Fibroblast of lung (primary cell): ENCODE measurements around the gene IDE. TPM values are rescaled to one million over a fixed set of nuclear protein-coding genes. Genes with fewer than 3 reads are reported as not detected.

Experiments used
- DNase-seq, 2 donors: peaks; one replicate each; pipeline versions ENCODE4 v3.0.0 to v3.0.0-alpha.2; 2010; ENCODE audit warnings: low read depth in 2 of 2
- H2AFZ ChIP-seq: 2 replicates; pipeline ENCODE4 v1.5.1; 2012; ENCODE audit warnings: low read length, control low read depth, inconsistent platforms
- H3K27ac ChIP-seq: 2 replicates; pipeline ENCODE4 v1.5.1; 2011; ENCODE audit warnings: low read length, control low read depth; ENCODE audit not compliant: insufficient read depth
- H3K27me3 ChIP-seq: 2 replicates; pipeline ENCODE4 v1.5.1; 2011; ENCODE audit warnings: mild to moderate bottlenecking, low read length; ENCODE audit not compliant: control insufficient read depth, insufficient read depth
- H3K36me3 ChIP-seq: 2 replicates; pipeline ENCODE4 v1.5.1; 2011; ENCODE audit warnings: low read length; ENCODE audit not compliant: control insufficient read depth, insufficient read depth
- H3K4me1 ChIP-seq: 2 replicates; pipeline ENCODE4 v1.5.1; 2011; ENCODE audit warnings: low read length; ENCODE audit not compliant: control insufficient read depth, insufficient read depth; ENCODE audit errors: extremely low read depth
- H3K4me2 ChIP-seq: 2 replicates; pipeline ENCODE4 v1.5.1; 2011; ENCODE audit warnings: low read length, control low read depth; ENCODE audit not compliant: insufficient read depth; ENCODE audit errors: extremely low read depth
- H3K4me3 ChIP-seq, 4 experiments: fragments of 200-600 bp in 1 of 4; sonication (generic) in 1 of 4; replicated peaks in 1 of 4; 2 replicates each; pipeline ENCODE4 v1.5.1; 2011 to 2016; ENCODE audit warnings: low read length in 4 of 4, low read depth in 3 of 4, mild to moderate bottlenecking in 3 of 4, control low read depth in 2 of 4, inconsistent platforms in 1 of 4, mixed read lengths in 1 of 4; ENCODE audit not compliant: insufficient read depth in 1 of 4; ENCODE audit errors: control extremely low read depth in 1 of 4
- H3K79me2 ChIP-seq: 2 replicates; pipeline ENCODE4 v1.5.1; 2012; ENCODE audit warnings: mild to moderate bottlenecking, low read length, inconsistent platforms; ENCODE audit not compliant: control insufficient read depth, insufficient read depth
- H3K9ac ChIP-seq: 2 replicates; pipeline ENCODE4 v1.5.1; 2011; ENCODE audit warnings: mild to moderate bottlenecking, low read length, control low read depth; ENCODE audit not compliant: insufficient read depth
- H3K9me3 ChIP-seq: 2 replicates; pipeline ENCODE4 v1.5.1; 2012; ENCODE audit warnings: low read depth, low read length; ENCODE audit not compliant: control insufficient read depth, insufficient read depth
- H4K20me1 ChIP-seq: 2 replicates; pipeline ENCODE4 v1.5.1; 2011; ENCODE audit warnings: low read length; ENCODE audit not compliant: control insufficient read depth, insufficient read depth; ENCODE audit errors: extremely low read depth
- EZH2 ChIP-seq: IDR thresholded peaks from 2 replicates; pipeline ENCODE4 v1.5.1; 2012; ENCODE audit warnings: low read length, control low read depth, mild to moderate bottlenecking; ENCODE audit errors: missing control alignments
- polyA plus RNA-seq, 2 donors: library from polyadenylated mRNA; depleted of rRNA in 1 of 2; stranded (reverse) in 1 of 2; unstranded in 1 of 2; fragments of >200 nt; gene quantifications; 2 replicates each; pipeline ENCODE4 v1.2.1, GENCODE V29; 2011 to 2012; ENCODE audit warnings: missing spikeins in 1 of 2
- total RNA-seq: library from RNA; depleted of rRNA; stranded (reverse); fragments of >200 nt; gene quantifications from 2 replicates; pipeline ENCODE4 v1.2.1, GENCODE V29; 2014
- TF ChIP-seq, protein P1 (sequence below), 2 donors: IDR thresholded peaks in 1 of 2; conservative IDR thresholded peaks in 1 of 2; 1 replicate in 1 of 2; 2 replicates in 1 of 2; pipeline ENCODE4 v1.5.1; 2011 to 2012; ENCODE audit warnings: low read length in 2 of 2, control low read depth in 1 of 2, inconsistent platforms in 1 of 2, low read depth in 1 of 2, mild to moderate bottlenecking in 1 of 2

Gene IDE
- total and polyA plus RNA-seq, 2 donors (not counting 1 experiment from before 2014, with no cell fraction given) = 21.3 to 24.5 TPM

DNA sequence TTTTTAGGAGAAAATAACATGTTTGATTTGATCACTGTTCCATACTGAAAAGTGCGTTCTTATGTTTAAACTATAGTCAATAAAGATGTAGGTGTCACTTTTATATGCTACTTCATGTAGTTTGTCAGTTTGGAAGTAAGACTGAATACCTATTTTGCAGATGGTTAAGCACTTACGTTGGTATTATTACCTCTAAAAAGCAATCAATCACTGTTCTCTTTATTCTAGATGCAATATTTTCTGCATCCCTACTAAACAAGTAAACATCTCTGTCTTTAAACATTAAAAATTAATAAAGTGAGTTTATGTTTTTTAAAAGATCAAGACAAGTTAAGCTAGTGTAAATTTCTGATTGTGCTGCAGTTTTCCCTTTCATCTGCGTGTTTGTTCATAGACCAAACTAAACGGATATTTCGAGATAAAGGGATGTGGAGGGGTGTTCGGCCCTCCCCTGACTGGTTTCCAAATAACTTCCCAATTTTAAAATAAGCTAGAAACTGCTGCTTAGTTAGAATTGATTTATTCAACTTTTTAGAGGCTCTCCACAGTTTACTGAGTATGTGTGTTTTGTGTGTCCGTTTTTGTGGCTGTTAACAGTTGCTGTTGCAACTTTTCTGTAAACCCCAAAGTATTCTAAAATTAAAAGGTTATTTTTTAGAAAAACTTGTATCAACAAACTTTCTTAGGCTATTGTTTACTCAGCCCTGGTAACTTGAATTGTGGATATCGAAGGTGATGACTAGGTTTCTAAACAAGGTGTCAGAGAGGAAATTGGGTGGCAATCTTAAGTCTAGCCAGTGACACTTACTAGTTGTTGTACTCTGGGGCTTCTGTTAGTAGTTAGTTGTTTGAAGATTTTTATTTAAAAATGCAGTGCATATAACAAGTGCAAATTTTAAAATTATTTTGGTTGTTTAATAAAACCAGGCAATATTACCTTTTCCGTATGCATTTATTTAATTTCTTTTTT lies 20.0 kb upstream of the IDE start:
- no peaks in the 10 kb centered on the region for H3K36me3 ChIP-seq
- H3K9ac ChIP-seq = peak overlapping the region; percentile 78
- H3K79me2 ChIP-seq = peaks cover 60% of the 10 kb centered on the region
- H3K4me3 ChIP-seq = peak overlapping the region; percentile 73 to 97 (median 92)
- no peaks in the 10 kb centered on the region for H4K20me1 ChIP-seq
- peak overlapping the region; percentile 90 for H3K27ac ChIP-seq
- DNase-seq = no peak
- H3K4me1 ChIP-seq = peaks cover 6% of the 10 kb centered on the region
- H2AFZ ChIP-seq = peak overlapping the region; percentile 70
- no peaks in the 10 kb centered on the region for H3K27me3 ChIP-seq
- no peaks in the 10 kb centered on the region for H3K9me3 ChIP-seq
- H3K4me2 ChIP-seq = peak overlapping the region; percentile 92
- no peak for TF ChIP-seq EZH2
- TF ChIP-seq, protein P1, sequence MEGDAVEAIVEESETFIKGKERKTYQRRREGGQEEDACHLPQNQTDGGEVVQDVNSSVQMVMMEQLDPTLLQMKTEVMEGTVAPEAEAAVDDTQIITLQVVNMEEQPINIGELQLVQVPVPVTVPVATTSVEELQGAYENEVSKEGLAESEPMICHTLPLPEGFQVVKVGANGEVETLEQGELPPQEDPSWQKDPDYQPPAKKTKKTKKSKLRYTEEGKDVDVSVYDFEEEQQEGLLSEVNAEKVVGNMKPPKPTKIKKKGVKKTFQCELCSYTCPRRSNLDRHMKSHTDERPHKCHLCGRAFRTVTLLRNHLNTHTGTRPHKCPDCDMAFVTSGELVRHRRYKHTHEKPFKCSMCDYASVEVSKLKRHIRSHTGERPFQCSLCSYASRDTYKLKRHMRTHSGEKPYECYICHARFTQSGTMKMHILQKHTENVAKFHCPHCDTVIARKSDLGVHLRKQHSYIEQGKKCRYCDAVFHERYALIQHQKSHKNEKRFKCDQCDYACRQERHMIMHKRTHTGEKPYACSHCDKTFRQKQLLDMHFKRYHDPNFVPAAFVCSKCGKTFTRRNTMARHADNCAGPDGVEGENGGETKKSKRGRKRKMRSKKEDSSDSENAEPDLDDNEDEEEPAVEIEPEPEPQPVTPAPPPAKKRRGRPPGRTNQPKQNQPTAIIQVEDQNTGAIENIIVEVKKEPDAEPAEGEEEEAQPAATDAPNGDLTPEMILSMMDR (conservative IDR thresholded peaks at IDR 0.05 in 1 of 2, IDR thresholded peaks at IDR 0.05 in 1 of 2; ENCODE audit: low read depth in 1 of 2, low read length in 2 of 2) = no peak

DNA sequence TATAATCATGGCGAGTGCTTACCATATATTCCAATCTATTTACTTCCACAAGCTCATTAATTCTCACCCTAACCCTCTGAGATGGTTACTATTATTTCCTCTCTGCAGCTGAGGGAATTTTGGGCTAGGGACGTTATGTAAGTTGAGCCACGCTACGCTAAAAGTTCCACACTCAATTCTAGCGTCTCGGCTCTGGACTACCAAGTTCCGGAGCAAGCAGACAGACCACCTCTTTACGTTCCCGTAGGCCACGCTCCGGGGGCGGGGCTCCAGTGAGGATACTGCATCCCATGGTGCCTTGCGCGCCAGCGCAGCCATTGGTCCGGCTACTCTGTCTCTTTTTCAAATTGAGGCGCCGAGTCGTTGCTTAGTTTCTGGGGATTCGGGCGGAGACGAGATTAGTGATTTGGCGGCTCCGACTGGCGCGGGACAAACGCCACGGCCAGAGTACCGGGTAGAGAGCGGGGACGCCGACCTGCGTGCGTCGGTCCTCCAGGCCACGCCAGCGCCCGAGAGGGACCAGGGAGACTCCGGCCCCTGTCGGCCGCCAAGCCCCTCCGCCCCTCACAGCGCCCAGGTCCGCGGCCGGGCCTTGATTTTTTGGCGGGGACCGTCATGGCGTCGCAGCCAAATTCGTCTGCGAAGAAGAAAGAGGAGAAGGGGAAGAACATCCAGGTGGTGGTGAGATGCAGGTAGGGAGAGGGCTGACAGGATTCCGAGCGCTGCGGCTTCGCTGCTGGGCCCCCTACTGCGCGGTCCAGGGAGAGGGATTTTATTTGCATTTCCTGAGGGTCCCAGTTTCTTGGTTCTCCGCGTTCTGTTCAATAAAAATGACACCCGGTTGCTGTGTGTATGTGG lies 19.1 kb upstream of the IDE start, which contains the start of gene KIF11:
TSS of gene KIF11 (plus strand) at position 370 of the 858 bp plus-strand sequence. CDS start at position 616, 246 bp downstream.
- peak within 1 kb of the TSS; percentile 94 for H2AFZ ChIP-seq
- peak within 1 kb of the TSS; percentile 90 for H3K27ac ChIP-seq
- no peaks in the 10 kb centered on the region for H3K9me3 ChIP-seq
- peak; percentile 95 to 96 for DNase-seq
- peak within 1 kb of the TSS; percentile 78 for H3K9ac ChIP-seq
- no peaks in the 10 kb centered on the region for H3K36me3 ChIP-seq
- H3K79me2 ChIP-seq = peaks cover 50% of the 10 kb centered on the region
- no peaks in the 10 kb centered on the region for H4K20me1 ChIP-seq
- TF ChIP-seq, protein P1 (conservative IDR thresholded peaks at IDR 0.05 in 1 of 2, IDR thresholded peaks at IDR 0.05 in 1 of 2; ENCODE audit: low read depth in 1 of 2, low read length in 2 of 2) = peak in 1 of 2 donors; percentile 4
- TF ChIP-seq EZH2 = no peak
- H3K4me1 ChIP-seq = peaks cover 6% of the 10 kb centered on the region
- peak within 1 kb of the TSS; percentile 99 for H3K4me2 ChIP-seq
- peak within 1 kb of the TSS; percentile 73 to 97 (median 92) for H3K4me3 ChIP-seq
- no peaks in the 10 kb centered on the region for H3K27me3 ChIP-seq
